Mononuclear cell (primary cell): ENCODE measurements around the gene FBXW12. TPM values are rescaled to one million over a fixed set of nuclear protein-coding genes. Genes with fewer than 3 reads are reported as not detected.

Source experiments
- H3K27me3 ChIP-seq: 2 replicates; pipeline ENCODE4 v1.6.0; 2011; ENCODE audit warnings: low read length, control low read depth; ENCODE audit not compliant: insufficient read depth
- H3K4me1 ChIP-seq: 2 replicates; pipeline ENCODE4 v1.5.1; 2011; ENCODE audit warnings: mild to moderate bottlenecking, low read length, control low read depth; ENCODE audit not compliant: insufficient read depth
- H3K4me3 ChIP-seq: 2 replicates; pipeline ENCODE4 v1.5.1; 2011; ENCODE audit warnings: mild to moderate bottlenecking, low read length, moderate library complexity
- H3K9me3 ChIP-seq: 2 replicates; pipeline ENCODE4 v1.5.1; 2011; ENCODE audit warnings: low read depth, mild to moderate bottlenecking, control low read depth, low read length
- total RNA-seq: library from RNA; depleted of rRNA; stranded (reverse); fragments of >200 nt; gene quantifications from one replicate; pipeline ENCODE4 v1.2.3, GENCODE V29; 2012

FBXW12 gene
- total RNA-seq, 1 donor = not detected

- H3K4me1 ChIP-seq = no peaks in the 10 kb centered on the region
- H3K4me3 ChIP-seq = no peak overlapping the region
- H3K9me3 ChIP-seq = no peaks in the 10 kb centered on the region
- no peaks in the 10 kb centered on the region for H3K27me3 ChIP-seq
Measured at GRCh38 chr3:48419149-48419548, 47.1 kb downstream of the FBXW12 start.

DNA sequence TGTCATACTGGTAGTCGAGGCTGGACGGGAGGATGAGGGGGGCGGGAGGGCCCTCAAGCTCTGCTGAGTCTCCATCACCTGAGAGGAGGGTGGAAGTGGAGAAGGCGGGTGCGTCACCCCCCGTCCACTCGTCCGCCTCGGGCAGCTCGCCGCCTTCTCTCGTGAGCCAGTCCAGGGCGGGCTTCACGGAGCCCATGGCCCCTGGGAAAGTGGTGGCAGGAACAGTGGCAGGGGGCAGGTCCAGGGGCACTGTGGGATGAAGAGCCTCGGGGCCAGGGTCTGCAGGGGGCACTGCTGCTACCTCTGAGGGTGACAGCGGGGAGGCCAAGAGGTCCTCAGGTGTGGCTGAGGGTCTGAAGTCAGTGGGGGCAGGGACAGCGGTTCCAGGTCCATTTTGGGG is 47.6 kb downstream of the FBXW12 start:
- Histone ChIP-seq H3K4me3 (no peak overlapping the region), H3K27me3 (no peaks in the 10 kb centered on the region), H3K4me1 (no peaks in the 10 kb centered on the region), H3K9me3 (no peaks in the 10 kb centered on the region)

GRCh38 chr3:48420561-48420960 is 48.5 kb downstream of the FBXW12 start:
- Histone ChIP-seq H3K4me3 (no peak overlapping the region), H3K27me3 (no peaks in the 10 kb centered on the region), H3K9me3 (no peaks in the 10 kb centered on the region), H3K4me1 (no peaks in the 10 kb centered on the region)

- Histone ChIP-seq H3K27me3 (no peaks in the 10 kb centered on the region), H3K4me3 (no peak overlapping the region), H3K9me3 (no peaks in the 10 kb centered on the region), H3K4me1 (no peaks in the 10 kb centered on the region)
Measured at GRCh38 chr3:48422272-48422671, 50.3 kb downstream of the FBXW12 start.

GRCh38 chr3:48422681-48423080 is 50.7 kb downstream of the FBXW12 start:
- no peaks in the 10 kb centered on the region for H3K4me1 ChIP-seq
- H3K4me3 ChIP-seq = no peak overlapping the region
- H3K9me3 ChIP-seq = no peaks in the 10 kb centered on the region
- no peaks in the 10 kb centered on the region for H3K27me3 ChIP-seq

DNA sequence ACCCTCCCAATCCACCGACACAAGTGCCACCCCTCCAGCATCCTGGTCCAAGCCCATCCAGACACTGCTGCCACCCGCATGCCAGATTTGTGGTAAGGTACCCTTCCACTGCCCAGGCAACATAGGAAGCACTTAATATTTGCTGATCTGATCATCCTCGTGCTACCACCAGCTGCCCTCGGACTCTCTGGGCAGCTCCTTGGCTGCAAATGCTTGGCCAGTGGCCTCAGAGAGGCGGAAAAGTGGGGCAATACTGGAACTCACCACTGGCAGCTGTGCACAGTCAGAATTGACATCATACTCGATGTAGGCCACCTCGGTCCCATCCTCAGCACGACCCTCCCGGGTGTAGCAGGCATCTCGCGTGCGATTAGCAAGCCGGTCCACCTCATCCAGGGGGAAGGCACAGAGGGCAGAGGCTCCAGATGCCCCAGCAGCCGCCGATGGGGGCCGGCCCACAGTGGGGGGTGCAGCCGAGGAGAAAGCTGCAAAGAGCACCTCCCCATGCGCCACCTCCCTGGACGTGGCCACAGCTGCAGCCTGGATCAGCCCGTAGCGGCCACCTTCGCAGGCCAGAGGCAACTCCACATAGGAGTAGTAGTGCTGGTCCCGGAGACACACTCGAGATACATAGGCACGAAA is 51.3 kb downstream of the FBXW12 start:
- H3K4me3 ChIP-seq = no peak overlapping the region
- no peaks in the 10 kb centered on the region for H3K9me3 ChIP-seq
- no peaks in the 10 kb centered on the region for H3K27me3 ChIP-seq
- no peaks in the 10 kb centered on the region for H3K4me1 ChIP-seq

- Histone ChIP-seq H3K27me3 (no peaks in the 10 kb centered on the region), H3K4me3 (no peak overlapping the region), H3K4me1 (no peaks in the 10 kb centered on the region), H3K9me3 (no peaks in the 10 kb centered on the region)
Measured at GRCh38 chr3:48423883-48424695, 52.1 kb downstream of the FBXW12 start.

DNA sequence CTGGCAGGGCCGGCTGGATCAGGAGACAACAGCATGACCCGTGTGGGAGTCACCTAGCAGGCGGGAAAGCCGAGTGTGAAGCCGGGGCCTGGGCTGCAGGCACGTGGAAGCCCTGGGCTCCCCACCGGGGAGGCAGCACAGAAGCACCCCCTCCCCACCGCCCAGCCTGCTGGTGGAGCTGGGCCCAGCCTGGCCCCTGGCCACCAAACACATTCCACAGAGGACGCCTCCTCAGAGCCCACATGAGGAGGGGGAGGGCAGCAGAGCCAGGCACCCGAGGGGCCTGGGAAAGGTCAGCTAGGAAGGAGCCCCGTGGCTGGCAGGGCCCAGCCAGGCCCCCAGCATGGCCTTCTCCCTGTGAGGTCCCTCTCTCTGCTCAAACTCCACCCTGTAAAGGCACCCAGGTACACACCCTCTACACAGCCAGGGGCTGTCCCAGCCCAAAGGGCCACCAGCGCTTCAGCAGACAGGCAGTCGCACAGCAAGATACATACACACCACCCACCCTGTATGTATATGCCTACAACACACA is 53.3 kb downstream of the FBXW12 start:
- Histone ChIP-seq H3K27me3 (no peaks in the 10 kb centered on the region), H3K4me3 (no peak overlapping the region), H3K4me1 (peaks cover 7% of the 10 kb centered on the region), H3K9me3 (no peaks in the 10 kb centered on the region)

- H3K9me3 ChIP-seq = no peaks in the 10 kb centered on the region
Measured at GRCh38 chr3:48426401-48426909, 54.4 kb downstream of the FBXW12 start.

GRCh38 chr3:48426944-48427629 is 55.1 kb downstream of the FBXW12 start:
- no peaks in the 10 kb centered on the region for H3K9me3 ChIP-seq
- H3K27me3 ChIP-seq = no peaks in the 10 kb centered on the region
- H3K4me3 ChIP-seq = no peak overlapping the region
- H3K4me1 ChIP-seq = peaks cover 7% of the 10 kb centered on the region

More at GRCh38 chr3:48426401-48426909, 54.4 kb downstream of the FBXW12 start:
- Histone ChIP-seq H3K4me1 (peaks cover 7% of the 10 kb centered on the region), H3K27me3 (no peaks in the 10 kb centered on the region), H3K4me3 (no peak overlapping the region)

GRCh38 chr3:48427630-48427962 is 55.6 kb downstream of the FBXW12 start:
- no peak overlapping the region for H3K4me3 ChIP-seq
- H3K9me3 ChIP-seq = no peaks in the 10 kb centered on the region
- no peaks in the 10 kb centered on the region for H3K27me3 ChIP-seq
- H3K4me1 ChIP-seq = peaks cover 7% of the 10 kb centered on the region

DNA sequence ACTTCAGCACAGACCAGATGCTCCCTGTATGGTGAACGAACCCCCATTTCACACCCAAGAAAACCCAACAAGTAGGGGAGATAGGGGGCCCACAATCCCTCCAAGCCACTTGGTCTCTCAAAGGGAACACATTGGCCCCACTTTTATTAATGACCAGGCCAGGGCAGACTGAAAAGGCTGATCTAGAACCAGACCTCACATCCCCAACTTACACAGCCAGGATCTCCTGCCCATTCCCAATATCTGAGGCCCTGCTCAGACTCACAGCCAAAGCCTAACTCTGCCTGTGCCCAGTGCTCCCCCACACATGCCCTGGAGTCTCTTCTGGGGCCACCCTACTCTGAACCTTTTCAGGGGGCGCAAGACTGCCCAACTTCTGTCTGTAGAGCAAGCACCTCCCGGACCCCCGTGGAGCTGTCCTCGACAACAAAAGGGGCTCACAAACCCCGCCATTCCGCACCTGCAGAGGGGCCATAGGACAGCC is 56.1 kb downstream of the FBXW12 start:
- H3K4me1 ChIP-seq = peaks cover 7% of the 10 kb centered on the region
- H3K27me3 ChIP-seq = no peaks in the 10 kb centered on the region
- no peak overlapping the region for H3K4me3 ChIP-seq
- no peaks in the 10 kb centered on the region for H3K9me3 ChIP-seq

DNA sequence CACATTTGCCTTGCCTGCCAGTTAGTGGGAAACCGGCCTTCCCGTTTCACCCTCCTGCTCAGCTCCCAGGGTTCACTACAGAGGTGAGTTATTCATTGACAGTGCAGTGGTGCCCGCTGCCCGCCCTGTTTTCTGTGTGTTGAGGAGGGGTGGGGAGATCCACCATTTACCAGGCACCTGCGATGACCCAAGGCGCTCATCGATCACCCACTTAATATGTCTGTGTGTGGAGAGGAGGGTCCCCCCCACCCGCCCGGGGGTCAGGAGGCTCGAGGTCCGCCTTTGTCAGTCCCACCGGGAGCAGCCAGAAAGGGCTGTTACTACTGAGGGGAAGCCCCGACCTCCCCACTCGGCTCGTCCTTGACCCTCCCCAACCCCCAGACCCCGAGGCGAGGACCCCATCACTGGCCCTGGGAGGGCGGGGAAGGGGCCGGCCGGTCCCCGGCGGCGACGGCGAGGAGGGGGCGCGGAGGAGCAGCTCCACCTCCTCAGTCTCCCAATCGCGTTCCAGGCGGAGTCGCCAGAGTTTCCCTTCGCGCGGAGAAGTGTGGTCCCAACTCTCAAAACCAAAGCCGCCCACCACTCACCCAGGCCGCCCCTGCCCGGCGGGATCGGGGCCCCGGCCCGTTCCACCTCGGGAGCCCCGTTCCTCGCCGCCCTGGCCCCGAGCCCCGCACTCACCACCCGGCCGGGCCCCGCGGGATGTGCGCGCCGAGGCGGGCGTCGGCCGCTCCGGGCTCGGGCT is 56.7 kb downstream of the FBXW12 start:
- peaks cover 7% of the 10 kb centered on the region for H3K4me1 ChIP-seq
- H3K27me3 ChIP-seq = no peaks in the 10 kb centered on the region
- no peaks in the 10 kb centered on the region for H3K9me3 ChIP-seq
- peak overlapping the region; percentile 47 for H3K4me3 ChIP-seq

DNA sequence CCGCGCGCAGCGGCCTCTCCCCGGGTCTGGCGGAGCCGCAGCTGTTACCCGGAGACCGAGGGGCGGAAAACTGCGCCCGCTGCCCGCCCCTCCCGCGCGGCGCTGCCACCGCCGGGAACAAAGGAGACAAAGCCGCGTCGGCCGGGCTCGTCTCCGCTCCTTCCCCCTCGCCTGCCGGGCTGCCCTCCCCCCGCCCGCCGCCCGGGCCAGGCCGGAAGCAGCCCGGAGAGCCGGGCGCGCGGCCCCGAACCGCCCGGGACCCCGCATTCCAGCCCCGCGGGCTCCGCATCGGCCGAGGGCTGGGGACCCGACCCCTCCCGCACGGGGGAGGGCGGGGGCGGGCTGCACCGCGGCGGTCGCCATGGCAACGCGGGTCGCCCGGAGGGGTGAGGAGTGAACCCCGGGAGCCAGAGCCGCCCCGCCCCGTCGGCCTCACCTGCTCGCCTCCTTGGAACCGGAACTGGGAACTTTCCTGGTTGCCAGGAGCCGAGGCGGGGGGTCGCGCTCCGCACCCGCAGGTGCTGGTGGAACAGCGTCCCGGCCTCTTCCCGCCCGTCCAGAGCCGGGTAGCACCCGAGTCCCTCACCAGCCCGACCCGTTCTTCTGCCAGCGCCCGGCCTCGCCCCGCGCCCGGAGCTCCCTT is 57.4 kb downstream of the FBXW12 start:
- no peaks in the 10 kb centered on the region for H3K9me3 ChIP-seq
- H3K27me3 ChIP-seq = no peaks in the 10 kb centered on the region
- peak overlapping the region; percentile 47 for H3K4me3 ChIP-seq
- peaks cover 7% of the 10 kb centered on the region for H3K4me1 ChIP-seq
